HepG2 (cell line): ENCODE measurements around the gene SAP130. TPM values are rescaled to one million over a fixed set of nuclear protein-coding genes. Genes with fewer than 3 reads are reported as not detected.

ENCODE experiments used
- CHD2 ChIP-seq: IDR thresholded peaks from 2 replicates; pipeline ENCODE4 v1.6.1; 2011; ENCODE audit warnings: low read depth, low read length, improper control_type of control experiment
- CREB1 ChIP-seq, 2 experiments: fragments of 450-650 bp in 1 of 2; IDR thresholded peaks; 2 replicates each; pipeline ENCODE4 v1.6.1; 2016 to 2017; ENCODE audit warnings: control low read depth in 1 of 2, mild to moderate bottlenecking in 1 of 2, missing compliant biosample characterization in 1 of 2, missing genetic modification characterization in 1 of 2
- FOSL1 ChIP-seq: sonication (generic); formaldehyde crosslinking; IDR thresholded peaks from 2 replicates; pipeline ENCODE4 v1.9.0; 2021; ENCODE audit warnings: missing genetic modification reagents, borderline replicate concordance
- FOXO1 ChIP-seq: sonication (generic); formaldehyde crosslinking; IDR thresholded peaks from 2 replicates; pipeline ENCODE4 v1.4.0; 2020; ENCODE audit warnings: missing genetic modification reagents
- GTF3A ChIP-seq: sonication (generic); formaldehyde crosslinking; conservative IDR thresholded peaks from 2 replicates; pipeline ENCODE4 v1.4.0; 2020; ENCODE audit warnings: mild to moderate bottlenecking, missing genetic modification reagents
- HOMEZ ChIP-seq: IDR thresholded peaks from 2 replicates; pipeline ENCODE4 v1.6.1; 2016; ENCODE audit warnings: low read depth
- KDM5B ChIP-seq: sonication (generic); formaldehyde crosslinking; IDR thresholded peaks from 2 replicates; pipeline ENCODE4 v1.4.0; 2020; ENCODE audit warnings: missing genetic modification reagents, mild to moderate bottlenecking, borderline replicate concordance
- MXD1 ChIP-seq: sonication (generic); formaldehyde crosslinking; IDR thresholded peaks from 2 replicates; pipeline ENCODE4 v1.4.0; 2020; ENCODE audit warnings: mild to moderate bottlenecking, missing genetic modification reagents
- RELA ChIP-seq: sonication (generic); formaldehyde crosslinking; IDR thresholded peaks from 2 replicates; pipeline ENCODE4 v1.4.0; 2020; ENCODE audit warnings: missing genetic modification reagents
- THYN1 ChIP-seq: sonication (generic); formaldehyde crosslinking; IDR thresholded peaks from 2 replicates; pipeline ENCODE4 v1.8.1; 2023; ENCODE audit warnings: low read depth, mild to moderate bottlenecking, moderate library complexity, missing genetic modification reagents, borderline replicate concordance
- ZGPAT ChIP-seq: IDR thresholded peaks from 2 replicates; pipeline ENCODE4 v1.6.1; 2016; ENCODE audit warnings: mild to moderate bottlenecking
- ZHX2 ChIP-seq, 2 experiments: sonication (generic) in 1 of 2; formaldehyde crosslinking in 1 of 2; IDR thresholded peaks; 2 replicates each; pipeline versions ENCODE4 v1.6.1 to v1.9.0; 2014 to 2022; ENCODE audit warnings: antibody characterized with exemption in 1 of 2, borderline replicate concordance in 1 of 2, inconsistent platforms in 1 of 2, low read depth in 1 of 2, missing genetic modification reagents in 1 of 2
- ZNF431 ChIP-seq: sonication (generic); formaldehyde crosslinking; IDR thresholded peaks from 2 replicates; pipeline ENCODE4 v1.9.0; 2022; ENCODE audit warnings: missing genetic modification reagents, low read depth, mild to moderate bottlenecking, borderline replicate concordance
- ZNF451 ChIP-seq: sonication (generic); formaldehyde crosslinking; IDR thresholded peaks from 2 replicates; pipeline ENCODE4 v1.5.0; 2020; ENCODE audit warnings: mild to moderate bottlenecking, missing genetic modification reagents
- ZNF510 ChIP-seq: sonication (generic); formaldehyde crosslinking; IDR thresholded peaks from 2 replicates; pipeline ENCODE4 v1.4.0; 2020; ENCODE audit warnings: low read depth, mild to moderate bottlenecking, missing genetic modification reagents
- ZNF737 ChIP-seq: sonication (generic); formaldehyde crosslinking; IDR thresholded peaks from 2 replicates; pipeline ENCODE4 v1.5.0; 2020; ENCODE audit warnings: missing genetic modification reagents, mild to moderate bottlenecking, borderline replicate concordance
- ZNF839 ChIP-seq: sonication (generic); formaldehyde crosslinking; IDR thresholded peaks from 2 replicates; pipeline ENCODE4 v1.4.0; 2020; ENCODE audit warnings: missing genetic modification reagents, mild to moderate bottlenecking, borderline replicate concordance
- polyA plus RNA-seq, 8 experiments: library from polyadenylated mRNA; depleted of rRNA in 3 of 8; stranded (reverse) in 7 of 8; unstranded in 1 of 8; fragments of >200 nt; fragmentation: Illumina TruSeq in 4 of 8; extraction: Trizol in 4 of 8; gene quantifications; 2 replicates each; pipeline versions ENCODE4 v1.2.1 to v1.2.3, GENCODE V29; 2011 to 2016; ENCODE audit warnings: low read depth in 4 of 8, missing spikeins in 1 of 8, mixed read lengths in 1 of 8; ENCODE audit not compliant: insufficient read depth in 1 of 8
- total RNA-seq, 5 experiments: library from RNA; depleted of rRNA; stranded (reverse); fragments of >200 nt; fragmentation: Illumina TruSeq; extraction: Trizol; gene quantifications; 2 replicates each; pipeline ENCODE4 v1.2.3, GENCODE V29; 2016; ENCODE audit warnings: low read depth in 1 of 5

SAP130 gene
- total and polyA plus RNA-seq, 2 of the 13 experiments (the other 11 are each of a cell fraction or from before 2014, with no cell fraction given): 11.1 to 18.6 TPM

- TF ChIP-seq ZNF839 (CRISPR knock-in tag) (no peak), KDM5B (CRISPR knock-in tag) (peak; percentile 86), FOXO1 (peak; percentile 13), RELA (peak; percentile 68), MXD1 (CRISPR knock-in tag) (peak; percentile 50; the same call in 1 of the 2 replicates), CHD2 (no peak), ZNF737 (no peak), ZNF431 (CRISPR knock-in tag) (no peak), CREB1 (IDR thresholded peaks at IDR 0.05) (peak; percentile 68), CREB1 (CRISPR knock-in tag; IDR thresholded peaks at IDR 0.05) (no peak), FOSL1 (CRISPR knock-in tag) (no peak), ZNF510 (CRISPR knock-in tag) (peak; percentile 88), HOMEZ (CRISPR knock-in tag) (0 out of 2 replicates have a peak, but pooled peaks have one; percentile 23), ZHX2 (IDR thresholded peaks at IDR 0.05; ENCODE audit: low read depth) (0 out of 2 replicates have a peak, but pooled peaks have one; percentile 31), ZHX2 (CRISPR knock-in tag; IDR thresholded peaks at IDR 0.05; ENCODE audit: borderline replicate concordance) (no peak), ZNF451 (CRISPR knock-in tag) (no peak; the same call in 1 of the 2 replicates), GTF3A (CRISPR knock-in tag) (0 out of 2 replicates have a peak, but pooled peaks have one; percentile 85), ZGPAT (CRISPR knock-in tag) (peak; percentile 34), THYN1 (no peak)
These were observed at the start of gene SAP130 (continued) for GRCh38 chr2:128027801-128028667.
